Effector memory CD4-positive, alpha-beta T cell (primary cell): ENCODE data around the gene PSMC1.

Experiments used
- DNase-seq, 3 donors: peaks; one replicate each; pipeline ENCODE4 v3.0.0-alpha.2; 2020
- H3K27ac ChIP-seq: 2 replicates; pipeline ENCODE4 v1.7.0; 2013; ENCODE audit warnings: mild to moderate bottlenecking, low read length, moderate library complexity; ENCODE audit not compliant: insufficient read depth, poor library complexity, severe bottlenecking
- H3K27me3 ChIP-seq: replicated peaks from 2 replicates; pipeline ENCODE4 v1.7.0; 2013; ENCODE audit warnings: mild to moderate bottlenecking, low read length; ENCODE audit not compliant: insufficient read depth, control insufficient read depth, poor library complexity, severe bottlenecking
- H3K36me3 ChIP-seq: 2 replicates; pipeline ENCODE4 v1.7.0; 2013; ENCODE audit warnings: mild to moderate bottlenecking, low read length, moderate library complexity; ENCODE audit not compliant: control insufficient read depth, insufficient read depth
- H3K4me1 ChIP-seq: 2 replicates; pipeline ENCODE4 v1.7.0; 2013; ENCODE audit warnings: low read length, mild to moderate bottlenecking; ENCODE audit not compliant: control insufficient read depth, insufficient read depth, poor library complexity, severe bottlenecking
- H3K4me3 ChIP-seq: 2 replicates; pipeline ENCODE4 v1.7.0; 2013; ENCODE audit warnings: low read length, low read depth, mild to moderate bottlenecking; ENCODE audit not compliant: insufficient read depth, poor library complexity, severe bottlenecking
- H3K9me3 ChIP-seq: 2 replicates; pipeline ENCODE4 v1.7.0; 2013; ENCODE audit warnings: mild to moderate bottlenecking, low read length, moderate library complexity; ENCODE audit not compliant: control insufficient read depth

Gene PSMC1

DNA sequence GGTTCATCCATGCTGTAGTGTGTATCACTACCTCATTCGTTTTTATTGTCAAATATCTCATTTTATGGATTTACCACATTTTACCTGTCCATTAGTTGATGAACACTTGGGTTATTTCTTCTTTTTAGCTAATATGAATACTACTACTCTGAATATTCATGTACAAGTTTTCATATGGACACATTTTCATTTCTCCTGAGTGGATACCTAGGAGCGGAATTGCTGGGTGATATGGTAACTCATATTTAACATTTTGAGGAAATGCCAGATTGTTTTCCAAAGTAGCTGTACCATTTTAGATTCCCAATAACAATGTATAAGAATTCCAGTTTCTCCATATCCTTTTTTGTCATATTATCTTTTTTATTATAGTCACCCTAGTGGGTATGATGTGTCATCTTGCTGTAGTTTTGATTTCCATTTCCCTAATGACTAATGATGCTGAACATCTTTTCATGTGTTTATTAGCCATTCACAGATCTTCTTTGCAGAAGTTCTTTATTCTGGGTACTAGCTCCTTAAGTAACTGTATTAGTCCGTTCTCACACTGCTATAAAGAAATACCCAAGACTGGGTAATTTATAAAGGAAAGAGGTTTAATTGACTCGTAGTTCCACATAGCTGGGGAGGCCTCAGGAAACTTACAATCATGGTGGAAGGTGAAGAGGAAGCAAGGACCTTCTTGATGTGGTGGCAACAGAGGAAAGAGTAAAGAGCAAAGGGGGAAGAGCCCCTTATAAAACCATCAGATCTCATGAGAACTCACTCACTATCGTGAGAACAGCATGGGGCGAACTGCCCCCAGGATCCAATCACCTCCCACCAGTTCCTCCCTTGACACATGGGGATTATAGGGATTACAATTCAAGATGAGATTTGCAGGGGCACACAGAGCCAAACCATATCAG, 63.5 kb downstream of the PSMC1 start:
- no peaks in the 10 kb centered on the region for H3K4me1 ChIP-seq
- no peak for DNase-seq
- H3K36me3 ChIP-seq, result peaks cover 20% of the 10 kb centered on the region
- H3K9me3 ChIP-seq, result no peaks in the 10 kb centered on the region
- no peak overlapping the region for H3K4me3 ChIP-seq
- H3K27ac ChIP-seq, result no peak overlapping the region
- H3K27me3 ChIP-seq, result no peaks in the 10 kb centered on the region

DNA sequence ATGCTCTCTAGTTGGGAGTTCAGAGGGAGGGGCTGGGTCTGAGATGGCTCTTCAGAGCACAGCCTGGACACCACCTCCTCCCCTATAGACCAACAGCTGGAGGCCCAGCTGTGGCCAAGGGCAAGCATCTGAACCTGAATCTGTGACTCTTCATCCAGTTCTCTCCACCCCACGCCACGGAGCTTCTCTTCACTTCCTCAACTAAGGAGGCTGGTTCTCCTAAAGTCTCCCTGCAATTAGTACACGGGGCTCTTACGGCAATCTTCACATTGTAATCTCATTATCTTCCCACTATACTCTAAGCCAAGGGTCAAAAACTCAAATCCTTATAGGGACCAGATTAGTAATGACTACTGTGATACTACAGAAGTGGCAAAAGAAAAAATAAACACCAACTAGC, 65.5 kb downstream of the PSMC1 start:
- no peak overlapping the region for H3K4me3 ChIP-seq
- H3K27me3 ChIP-seq, result no peaks in the 10 kb centered on the region
- DNase-seq, result no peak
- H3K27ac ChIP-seq, result no peak overlapping the region
- no peaks in the 10 kb centered on the region for H3K4me1 ChIP-seq
- no peaks in the 10 kb centered on the region for H3K9me3 ChIP-seq
- peaks cover 8% of the 10 kb centered on the region for H3K36me3 ChIP-seq
